DND-41 (cell line): Measurements from ENCODE around the gene MBOAT1.

Source experiments
- CTCF ChIP-seq: IDR thresholded peaks from 2 replicates; pipeline ENCODE4 v1.5.1; 2012; ENCODE audit warnings: borderline replicate concordance, low read length, moderate library complexity, mild to moderate bottlenecking; ENCODE audit not compliant: poor library complexity, severe bottlenecking; ENCODE audit errors: extremely low read depth
- EZH2 ChIP-seq: IDR thresholded peaks from 3 replicates; pipeline ENCODE4 v1.6.1; 2012; ENCODE audit warnings: borderline replicate concordance, low read depth, mild to moderate bottlenecking, moderate library complexity, low read length, inconsistent platforms; ENCODE audit not compliant: severe bottlenecking

GRCh38 chr6:20242397-20242796 lies 30.1 kb upstream of the MBOAT1 start:
- no peak for TF ChIP-seq CTCF
- TF ChIP-seq EZH2: no peak
